ENCODE data around the gene PAX7. TPM values are rescaled to one million over a fixed set of nuclear protein-coding genes. Genes with fewer than 3 reads are reported as not detected.

The PAX7 gene
- total and polyA plus RNA-seq, 2 experiments from 2014 or later: 0.03 TPM; not detected in 1

DNA sequence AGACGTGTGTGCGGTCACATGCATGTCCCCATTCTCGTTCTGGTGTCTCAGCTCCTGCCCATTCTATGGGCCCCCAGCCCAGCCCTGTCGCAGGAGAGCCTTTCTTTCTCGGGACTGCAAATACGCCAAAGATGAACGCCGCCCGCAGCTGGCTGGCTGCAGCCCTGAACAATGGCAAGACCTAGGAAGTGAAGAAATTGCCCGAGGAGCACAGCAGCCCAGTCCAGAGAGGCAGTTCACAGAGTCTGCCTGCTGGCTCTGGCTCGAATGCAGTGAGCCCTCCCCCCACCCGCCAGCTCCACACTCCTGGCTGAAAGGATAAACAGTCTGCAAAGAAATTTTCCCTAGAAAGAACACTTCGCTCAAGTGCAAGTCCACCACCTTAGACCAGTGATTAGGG is 23.3 kb downstream of the PAX7 start:
- Histone ChIP-seq H3K36me3 (ENCODE audit: insufficient read depth) (no peaks in the 10 kb centered on the region), H3F3A (replicated peaks; ENCODE audit: low read depth) (peaks cover 19% of the 10 kb centered on the region), H3K79me2 (replicated peaks; ENCODE audit: insufficient read depth) (no peaks in the 10 kb centered on the region), H3K4me1 (ENCODE audit: insufficient read depth) (peaks cover 79% of the 10 kb centered on the region), H2AFZ (no peak overlapping the region), H4K20me1 (replicated peaks; ENCODE audit: insufficient read depth) (no peaks in the 10 kb centered on the region), H3K4me2 (peak overlapping the region; percentile 83), H3K27ac (ENCODE audit: low read depth) (no peak overlapping the region), H3K4me3 (peak overlapping the region; percentile 30; the same call in 1 of the 2 replicates), H3K9me2 (ENCODE audit: insufficient read depth) (no peaks in the 10 kb centered on the region), H3K27me3 (ENCODE audit: insufficient read depth) (peaks cover 90% of the 10 kb centered on the region)
- no peak overlapping the region for H3K27ac Mint-ChIP-seq
- H3K4me1 Mint-ChIP-seq: peaks cover 85% of the 10 kb centered on the region
- TF ChIP-seq STAT1 (IDR thresholded peaks at IDR 0.05; ENCODE audit: unreplicated experiment): no peak
- TF ChIP-seq, protein P1, sequence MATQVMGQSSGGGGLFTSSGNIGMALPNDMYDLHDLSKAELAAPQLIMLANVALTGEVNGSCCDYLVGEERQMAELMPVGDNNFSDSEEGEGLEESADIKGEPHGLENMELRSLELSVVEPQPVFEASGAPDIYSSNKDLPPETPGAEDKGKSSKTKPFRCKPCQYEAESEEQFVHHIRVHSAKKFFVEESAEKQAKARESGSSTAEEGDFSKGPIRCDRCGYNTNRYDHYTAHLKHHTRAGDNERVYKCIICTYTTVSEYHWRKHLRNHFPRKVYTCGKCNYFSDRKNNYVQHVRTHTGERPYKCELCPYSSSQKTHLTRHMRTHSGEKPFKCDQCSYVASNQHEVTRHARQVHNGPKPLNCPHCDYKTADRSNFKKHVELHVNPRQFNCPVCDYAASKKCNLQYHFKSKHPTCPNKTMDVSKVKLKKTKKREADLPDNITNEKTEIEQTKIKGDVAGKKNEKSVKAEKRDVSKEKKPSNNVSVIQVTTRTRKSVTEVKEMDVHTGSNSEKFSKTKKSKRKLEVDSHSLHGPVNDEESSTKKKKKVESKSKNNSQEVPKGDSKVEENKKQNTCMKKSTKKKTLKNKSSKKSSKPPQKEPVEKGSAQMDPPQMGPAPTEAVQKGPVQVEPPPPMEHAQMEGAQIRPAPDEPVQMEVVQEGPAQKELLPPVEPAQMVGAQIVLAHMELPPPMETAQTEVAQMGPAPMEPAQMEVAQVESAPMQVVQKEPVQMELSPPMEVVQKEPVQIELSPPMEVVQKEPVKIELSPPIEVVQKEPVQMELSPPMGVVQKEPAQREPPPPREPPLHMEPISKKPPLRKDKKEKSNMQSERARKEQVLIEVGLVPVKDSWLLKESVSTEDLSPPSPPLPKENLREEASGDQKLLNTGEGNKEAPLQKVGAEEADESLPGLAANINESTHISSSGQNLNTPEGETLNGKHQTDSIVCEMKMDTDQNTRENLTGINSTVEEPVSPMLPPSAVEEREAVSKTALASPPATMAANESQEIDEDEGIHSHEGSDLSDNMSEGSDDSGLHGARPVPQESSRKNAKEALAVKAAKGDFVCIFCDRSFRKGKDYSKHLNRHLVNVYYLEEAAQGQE (IDR thresholded peaks at IDR 0.05; ENCODE audit: unreplicated experiment): no peak
- TF ChIP-seq, protein P2, sequence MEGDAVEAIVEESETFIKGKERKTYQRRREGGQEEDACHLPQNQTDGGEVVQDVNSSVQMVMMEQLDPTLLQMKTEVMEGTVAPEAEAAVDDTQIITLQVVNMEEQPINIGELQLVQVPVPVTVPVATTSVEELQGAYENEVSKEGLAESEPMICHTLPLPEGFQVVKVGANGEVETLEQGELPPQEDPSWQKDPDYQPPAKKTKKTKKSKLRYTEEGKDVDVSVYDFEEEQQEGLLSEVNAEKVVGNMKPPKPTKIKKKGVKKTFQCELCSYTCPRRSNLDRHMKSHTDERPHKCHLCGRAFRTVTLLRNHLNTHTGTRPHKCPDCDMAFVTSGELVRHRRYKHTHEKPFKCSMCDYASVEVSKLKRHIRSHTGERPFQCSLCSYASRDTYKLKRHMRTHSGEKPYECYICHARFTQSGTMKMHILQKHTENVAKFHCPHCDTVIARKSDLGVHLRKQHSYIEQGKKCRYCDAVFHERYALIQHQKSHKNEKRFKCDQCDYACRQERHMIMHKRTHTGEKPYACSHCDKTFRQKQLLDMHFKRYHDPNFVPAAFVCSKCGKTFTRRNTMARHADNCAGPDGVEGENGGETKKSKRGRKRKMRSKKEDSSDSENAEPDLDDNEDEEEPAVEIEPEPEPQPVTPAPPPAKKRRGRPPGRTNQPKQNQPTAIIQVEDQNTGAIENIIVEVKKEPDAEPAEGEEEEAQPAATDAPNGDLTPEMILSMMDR (conservative IDR thresholded peaks at IDR 0.05; ENCODE audit: low read depth in 2 of 2): no peak
- no peak for TF ChIP-seq EZH2 (IDR thresholded peaks at IDR 0.05; ENCODE audit: low read depth, unreplicated experiment)
- TF ChIP-seq ZNF114 (CRISPR knock-in tag; IDR thresholded peaks at IDR 0.05): no peak
- TF ChIP-seq NANOG (IDR thresholded peaks at IDR 0.05; ENCODE audit: borderline replicate concordance): no peak
- no peak for TF ChIP-seq ZNF331 (CRISPR knock-in tag; IDR thresholded peaks at IDR 0.05; ENCODE audit: low read depth)
- no peak for TF ChIP-seq POLR2AphosphoS5 (IDR thresholded peaks at IDR 0.05; ENCODE audit: low read depth)
- TF ChIP-seq, protein P3, sequence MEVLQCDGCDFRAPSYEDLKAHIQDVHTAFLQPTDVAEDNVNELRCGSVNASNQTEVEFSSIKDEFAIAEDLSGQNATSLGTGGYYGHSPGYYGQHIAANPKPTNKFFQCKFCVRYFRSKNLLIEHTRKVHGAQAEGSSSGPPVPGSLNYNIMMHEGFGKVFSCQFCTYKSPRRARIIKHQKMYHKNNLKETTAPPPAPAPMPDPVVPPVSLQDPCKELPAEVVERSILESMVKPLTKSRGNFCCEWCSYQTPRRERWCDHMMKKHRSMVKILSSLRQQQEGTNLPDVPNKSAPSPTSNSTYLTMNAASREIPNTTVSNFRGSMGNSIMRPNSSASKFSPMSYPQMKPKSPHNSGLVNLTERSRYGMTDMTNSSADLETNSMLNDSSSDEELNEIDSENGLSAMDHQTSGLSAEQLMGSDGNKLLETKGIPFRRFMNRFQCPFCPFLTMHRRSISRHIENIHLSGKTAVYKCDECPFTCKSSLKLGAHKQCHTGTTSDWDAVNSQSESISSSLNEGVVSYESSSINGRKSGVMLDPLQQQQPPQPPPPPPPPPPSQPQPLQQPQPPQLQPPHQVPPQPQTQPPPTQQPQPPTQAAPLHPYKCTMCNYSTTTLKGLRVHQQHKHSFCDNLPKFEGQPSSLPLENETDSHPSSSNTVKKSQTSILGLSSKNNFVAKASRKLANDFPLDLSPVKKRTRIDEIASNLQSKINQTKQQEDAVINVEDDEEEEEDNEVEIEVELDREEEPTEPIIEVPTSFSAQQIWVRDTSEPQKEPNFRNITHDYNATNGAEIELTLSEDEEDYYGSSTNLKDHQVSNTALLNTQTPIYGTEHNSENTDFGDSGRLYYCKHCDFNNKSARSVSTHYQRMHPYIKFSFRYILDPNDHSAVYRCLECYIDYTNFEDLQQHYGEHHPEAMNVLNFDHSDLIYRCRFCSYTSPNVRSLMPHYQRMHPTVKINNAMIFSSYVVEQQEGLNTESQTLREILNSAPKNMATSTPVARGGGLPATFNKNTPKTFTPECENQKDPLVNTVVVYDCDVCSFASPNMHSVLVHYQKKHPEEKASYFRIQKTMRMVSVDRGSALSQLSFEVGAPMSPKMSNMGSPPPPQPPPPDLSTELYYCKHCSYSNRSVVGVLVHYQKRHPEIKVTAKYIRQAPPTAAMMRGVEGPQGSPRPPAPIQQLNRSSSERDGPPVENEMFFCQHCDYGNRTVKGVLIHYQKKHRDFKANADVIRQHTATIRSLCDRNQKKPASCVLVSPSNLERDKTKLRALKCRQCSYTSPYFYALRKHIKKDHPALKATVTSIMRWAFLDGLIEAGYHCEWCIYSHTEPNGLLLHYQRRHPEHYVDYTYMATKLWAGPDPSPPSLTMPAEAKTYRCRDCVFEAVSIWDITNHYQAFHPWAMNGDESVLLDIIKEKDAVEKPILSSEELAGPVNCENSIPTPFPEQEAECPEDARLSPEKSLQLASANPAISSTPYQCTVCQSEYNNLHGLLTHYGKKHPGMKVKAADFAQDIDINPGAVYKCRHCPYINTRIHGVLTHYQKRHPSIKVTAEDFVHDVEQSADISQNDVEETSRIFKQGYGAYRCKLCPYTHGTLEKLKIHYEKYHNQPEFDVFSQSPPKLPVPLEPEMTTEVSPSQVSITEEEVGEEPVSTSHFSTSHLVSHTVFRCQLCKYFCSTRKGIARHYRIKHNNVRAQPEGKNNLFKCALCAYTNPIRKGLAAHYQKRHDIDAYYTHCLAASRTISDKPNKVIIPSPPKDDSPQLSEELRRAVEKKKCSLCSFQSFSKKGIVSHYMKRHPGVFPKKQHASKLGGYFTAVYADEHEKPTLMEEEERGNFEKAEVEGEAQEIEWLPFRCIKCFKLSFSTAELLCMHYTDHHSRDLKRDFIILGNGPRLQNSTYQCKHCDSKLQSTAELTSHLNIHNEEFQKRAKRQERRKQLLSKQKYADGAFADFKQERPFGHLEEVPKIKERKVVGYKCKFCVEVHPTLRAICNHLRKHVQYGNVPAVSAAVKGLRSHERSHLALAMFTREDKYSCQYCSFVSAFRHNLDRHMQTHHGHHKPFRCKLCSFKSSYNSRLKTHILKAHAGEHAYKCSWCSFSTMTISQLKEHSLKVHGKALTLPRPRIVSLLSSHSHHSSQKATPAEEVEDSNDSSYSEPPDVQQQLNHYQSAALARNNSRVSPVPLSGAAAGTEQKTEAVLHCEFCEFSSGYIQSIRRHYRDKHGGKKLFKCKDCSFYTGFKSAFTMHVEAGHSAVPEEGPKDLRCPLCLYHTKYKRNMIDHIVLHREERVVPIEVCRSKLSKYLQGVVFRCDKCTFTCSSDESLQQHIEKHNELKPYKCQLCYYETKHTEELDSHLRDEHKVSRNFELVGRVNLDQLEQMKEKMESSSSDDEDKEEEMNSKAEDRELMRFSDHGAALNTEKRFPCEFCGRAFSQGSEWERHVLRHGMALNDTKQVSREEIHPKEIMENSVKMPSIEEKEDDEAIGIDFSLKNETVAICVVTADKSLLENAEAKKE (CRISPR knock-in tag; IDR thresholded peaks at IDR 0.05): no peak
- no peak for TF ChIP-seq EZH2phosphoT487 (IDR thresholded peaks at IDR 0.05; ENCODE audit: unreplicated experiment)
- no peak for TF ChIP-seq JUNB (IDR thresholded peaks at IDR 0.05; ENCODE audit: unreplicated experiment)
- TF ChIP-seq, protein P4, sequence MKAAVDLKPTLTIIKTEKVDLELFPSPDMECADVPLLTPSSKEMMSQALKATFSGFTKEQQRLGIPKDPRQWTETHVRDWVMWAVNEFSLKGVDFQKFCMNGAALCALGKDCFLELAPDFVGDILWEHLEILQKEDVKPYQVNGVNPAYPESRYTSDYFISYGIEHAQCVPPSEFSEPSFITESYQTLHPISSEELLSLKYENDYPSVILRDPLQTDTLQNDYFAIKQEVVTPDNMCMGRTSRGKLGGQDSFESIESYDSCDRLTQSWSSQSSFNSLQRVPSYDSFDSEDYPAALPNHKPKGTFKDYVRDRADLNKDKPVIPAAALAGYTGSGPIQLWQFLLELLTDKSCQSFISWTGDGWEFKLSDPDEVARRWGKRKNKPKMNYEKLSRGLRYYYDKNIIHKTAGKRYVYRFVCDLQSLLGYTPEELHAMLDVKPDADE (IDR thresholded peaks at IDR 0.05): no peak
- no peak for TF ChIP-seq CREB1 (CRISPR knock-in tag; IDR thresholded peaks at IDR 0.05; ENCODE audit: low read depth)
- ATAC-seq (peak; percentile 11), DNase-seq (ENCODE audit: low spot score) (peak; percentile 43)
- 0 out of 3 replicates have a peak overlapping the region, but pooled peaks have one; percentile 11 for H3K4me3 Mint-ChIP-seq
- H3K9me3 Mint-ChIP-seq: peaks cover under 1% of the 10 kb centered on the region; the same call in 1 of the 3 replicates
- H3K27me3 Mint-ChIP-seq (ENCODE audit: insufficient read depth, low read depth, poor library complexity): peaks cover 87% of the 10 kb centered on the region
- no peaks in the 10 kb centered on the region for H3K36me3 Mint-ChIP-seq (ENCODE audit: low read depth)
